ENCODE data around the gene ZNF593OS.

ZNF593OS gene

GRCh38 chr1:26155370-26156284 lies 16.0 kb downstream of the ZNF593OS start:
- no peak for ATAC-seq
- TF ChIP-seq ZC3H10 (CRISPR knock-in tag; IDR thresholded peaks at IDR 0.05) (no peak), TCF4 (CRISPR knock-in tag; IDR thresholded peaks at IDR 0.05; ENCODE audit: borderline replicate concordance) (no peak), ARNTL (CRISPR knock-in tag; IDR thresholded peaks at IDR 0.05; ENCODE audit: borderline replicate concordance, low read depth) (no peak), CSRNP3 (CRISPR knock-in tag; IDR thresholded peaks at IDR 0.05) (no peak), PATZ1 (CRISPR knock-in tag; IDR thresholded peaks at IDR 0.05; ENCODE audit: borderline replicate concordance) (no peak), ISL1 (CRISPR knock-in tag; IDR thresholded peaks at IDR 0.05) (no peak)
- TF ChIP-seq, protein P1, sequence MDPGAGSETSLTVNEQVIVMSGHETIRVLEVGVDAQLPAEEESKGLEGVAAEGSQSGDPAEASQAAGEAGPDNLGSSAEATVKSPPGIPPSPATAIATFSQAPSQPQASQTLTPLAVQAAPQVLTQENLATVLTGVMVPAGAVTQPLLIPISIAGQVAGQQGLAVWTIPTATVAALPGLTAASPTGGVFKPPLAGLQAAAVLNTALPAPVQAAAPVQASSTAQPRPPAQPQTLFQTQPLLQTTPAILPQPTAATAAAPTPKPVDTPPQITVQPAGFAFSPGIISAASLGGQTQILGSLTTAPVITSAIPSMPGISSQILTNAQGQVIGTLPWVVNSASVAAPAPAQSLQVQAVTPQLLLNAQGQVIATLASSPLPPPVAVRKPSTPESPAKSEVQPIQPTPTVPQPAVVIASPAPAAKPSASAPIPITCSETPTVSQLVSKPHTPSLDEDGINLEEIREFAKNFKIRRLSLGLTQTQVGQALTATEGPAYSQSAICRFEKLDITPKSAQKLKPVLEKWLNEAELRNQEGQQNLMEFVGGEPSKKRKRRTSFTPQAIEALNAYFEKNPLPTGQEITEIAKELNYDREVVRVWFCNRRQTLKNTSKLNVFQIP (CRISPR knock-in tag; IDR thresholded peaks at IDR 0.05; ENCODE audit: borderline replicate concordance, low read depth): no peak

GRCh38 chr1:26154750-26155149 lies 16.9 kb downstream of the ZNF593OS start:
- no peak for ATAC-seq
- no peak for TF ChIP-seq OSR1 (CRISPR knock-in tag; IDR thresholded peaks at IDR 0.05)
- TF ChIP-seq ZNF70 (CRISPR knock-in tag; IDR thresholded peaks at IDR 0.05): no peak
- TF ChIP-seq ZC3H10 (CRISPR knock-in tag; IDR thresholded peaks at IDR 0.05): no peak
- no peak for TF ChIP-seq TOX (CRISPR knock-in tag; IDR thresholded peaks at IDR 0.05; ENCODE audit: borderline replicate concordance)
- no peak for TF ChIP-seq PATZ1 (CRISPR knock-in tag; IDR thresholded peaks at IDR 0.05; ENCODE audit: borderline replicate concordance)
- no peak for TF ChIP-seq ZFP30 (CRISPR knock-in tag; IDR thresholded peaks at IDR 0.05)
- TF ChIP-seq BACH2 (CRISPR knock-in tag; IDR thresholded peaks at IDR 0.05; ENCODE audit: borderline replicate concordance): no peak
- no peak for TF ChIP-seq CSRNP3 (CRISPR knock-in tag; IDR thresholded peaks at IDR 0.05)
- TF ChIP-seq, protein P2, sequence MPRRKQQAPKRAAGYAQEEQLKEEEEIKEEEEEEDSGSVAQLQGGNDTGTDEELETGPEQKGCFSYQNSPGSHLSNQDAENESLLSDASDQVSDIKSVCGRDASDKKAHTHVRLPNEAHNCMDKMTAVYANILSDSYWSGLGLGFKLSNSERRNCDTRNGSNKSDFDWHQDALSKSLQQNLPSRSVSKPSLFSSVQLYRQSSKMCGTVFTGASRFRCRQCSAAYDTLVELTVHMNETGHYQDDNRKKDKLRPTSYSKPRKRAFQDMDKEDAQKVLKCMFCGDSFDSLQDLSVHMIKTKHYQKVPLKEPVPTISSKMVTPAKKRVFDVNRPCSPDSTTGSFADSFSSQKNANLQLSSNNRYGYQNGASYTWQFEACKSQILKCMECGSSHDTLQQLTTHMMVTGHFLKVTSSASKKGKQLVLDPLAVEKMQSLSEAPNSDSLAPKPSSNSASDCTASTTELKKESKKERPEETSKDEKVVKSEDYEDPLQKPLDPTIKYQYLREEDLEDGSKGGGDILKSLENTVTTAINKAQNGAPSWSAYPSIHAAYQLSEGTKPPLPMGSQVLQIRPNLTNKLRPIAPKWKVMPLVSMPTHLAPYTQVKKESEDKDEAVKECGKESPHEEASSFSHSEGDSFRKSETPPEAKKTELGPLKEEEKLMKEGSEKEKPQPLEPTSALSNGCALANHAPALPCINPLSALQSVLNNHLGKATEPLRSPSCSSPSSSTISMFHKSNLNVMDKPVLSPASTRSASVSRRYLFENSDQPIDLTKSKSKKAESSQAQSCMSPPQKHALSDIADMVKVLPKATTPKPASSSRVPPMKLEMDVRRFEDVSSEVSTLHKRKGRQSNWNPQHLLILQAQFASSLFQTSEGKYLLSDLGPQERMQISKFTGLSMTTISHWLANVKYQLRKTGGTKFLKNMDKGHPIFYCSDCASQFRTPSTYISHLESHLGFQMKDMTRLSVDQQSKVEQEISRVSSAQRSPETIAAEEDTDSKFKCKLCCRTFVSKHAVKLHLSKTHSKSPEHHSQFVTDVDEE (CRISPR knock-in tag; IDR thresholded peaks at IDR 0.05): no peak
- TF ChIP-seq CREB5 (CRISPR knock-in tag; IDR thresholded peaks at IDR 0.05; ENCODE audit: low read depth): no peak
- TF ChIP-seq, protein P1 (CRISPR knock-in tag; IDR thresholded peaks at IDR 0.05; ENCODE audit: borderline replicate concordance, low read depth): no peak
- TF ChIP-seq ISL1 (CRISPR knock-in tag; IDR thresholded peaks at IDR 0.05): no peak
- TF ChIP-seq ARNTL (CRISPR knock-in tag; IDR thresholded peaks at IDR 0.05; ENCODE audit: borderline replicate concordance, low read depth): no peak
- no peak for TF ChIP-seq ZFP3 (CRISPR knock-in tag; IDR thresholded peaks at IDR 0.05)
